GM21529 (cell line): ENCODE measurements around the gene SMU1.
"Not testable (repeated sequence)": the region's sequence is repeated elsewhere in the genome, so short reads cannot be mapped to it uniquely, and the experiment has no call there.

Experiments used
- ATAC-seq: cut with Tn5 transposase; IDR thresholded peaks from one replicate; pipeline ENCODE4 v1.9.1; 2021; ENCODE audit not compliant: unreplicated experiment

Gene SMU1

DNA sequence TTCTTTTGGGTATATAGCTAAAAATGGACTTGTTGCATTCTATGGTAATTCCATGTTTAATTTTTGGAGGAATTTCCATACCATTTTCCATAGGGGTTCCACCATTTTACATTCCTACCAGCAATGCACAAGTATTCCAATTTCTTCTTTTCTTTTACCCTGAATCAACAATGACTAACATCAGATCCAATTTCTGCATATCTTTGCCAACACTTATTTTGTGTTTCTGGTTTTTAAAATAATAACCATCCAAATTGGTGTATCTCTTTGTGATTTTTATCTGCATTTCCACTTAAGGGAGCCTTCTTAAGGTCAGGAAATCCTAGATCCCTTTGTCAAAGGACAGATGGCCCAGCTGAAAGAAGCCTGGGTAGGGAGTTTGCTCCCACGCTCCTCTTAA lies 29.5 kb upstream of the SMU1 start:
- no peak for ATAC-seq

DNA sequence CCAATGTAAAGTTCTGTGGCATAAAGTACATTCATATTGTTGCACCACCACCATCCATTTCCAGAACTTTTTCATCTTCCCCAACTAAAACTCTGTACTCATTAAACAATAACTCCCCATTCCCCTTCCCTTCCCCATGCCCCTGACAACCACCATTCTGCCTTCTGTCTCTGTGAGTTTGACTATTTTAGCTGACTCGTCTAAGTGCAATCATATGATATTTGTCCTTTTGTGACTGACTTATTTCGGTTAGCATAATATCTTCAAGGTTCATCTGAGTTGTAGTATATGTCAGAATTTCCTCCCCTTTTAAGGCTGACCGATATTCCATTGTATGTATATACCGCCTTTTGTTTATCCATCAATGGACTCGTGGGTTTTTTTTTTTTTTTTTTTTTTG lies 29.0 kb upstream of the SMU1 start:
- ATAC-seq = no peak

DNA sequence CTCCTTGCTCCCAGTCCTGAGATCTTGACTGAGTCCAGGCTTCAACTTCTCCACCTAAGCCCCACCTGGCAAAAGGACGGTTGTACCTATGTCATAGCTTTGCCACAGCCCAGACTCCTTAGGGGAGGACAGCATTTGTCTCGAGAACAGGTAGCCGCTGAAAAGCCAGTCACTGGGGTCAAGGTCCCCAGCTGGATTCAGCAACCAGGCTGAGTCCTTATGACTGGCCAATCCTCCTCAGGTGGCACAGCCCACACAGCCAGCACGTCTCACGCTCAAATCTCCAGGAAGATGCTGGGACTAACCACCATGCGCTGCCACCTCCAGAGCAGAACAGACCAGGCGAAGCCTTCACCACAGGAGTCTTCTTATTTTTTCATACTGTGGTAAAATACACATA lies 27.9 kb upstream of the SMU1 start:
- no peak for ATAC-seq

DNA sequence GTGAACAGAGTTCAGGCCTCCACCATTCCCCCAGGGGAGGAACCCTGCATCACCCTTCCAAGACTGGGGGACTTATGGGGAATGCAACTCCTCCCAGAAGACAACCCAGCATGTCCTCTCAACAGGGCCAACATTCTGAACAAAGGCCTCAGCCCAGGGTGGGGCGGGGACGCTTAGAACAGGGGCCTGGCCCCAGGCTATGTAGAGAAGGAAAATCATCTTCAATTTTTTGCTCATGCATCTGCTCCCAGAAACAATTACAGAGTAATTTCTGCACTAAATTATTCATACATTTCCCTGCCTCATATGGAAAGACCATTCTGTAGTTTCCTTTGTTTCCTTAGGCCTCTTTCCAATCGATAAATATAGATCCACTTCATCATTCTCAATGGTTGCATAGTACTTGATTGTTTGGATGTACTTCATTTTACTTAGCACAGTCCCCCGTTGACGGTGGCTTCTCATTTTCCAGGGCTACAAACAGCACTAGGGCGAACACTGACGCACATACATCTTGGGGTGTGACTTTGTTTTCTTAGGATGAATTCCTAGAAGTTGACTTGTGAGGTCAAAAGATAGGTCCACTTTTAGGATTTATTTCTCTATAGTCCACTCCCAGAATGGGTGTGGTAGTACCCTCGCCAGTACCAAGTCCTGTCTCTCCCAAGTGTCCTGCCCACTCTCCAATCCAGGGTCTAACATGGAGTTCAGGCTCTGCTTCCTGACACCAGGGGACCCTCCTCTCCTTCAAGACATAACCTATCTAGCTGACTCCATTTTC lies 27.2 kb upstream of the SMU1 start:
- ATAC-seq = no peak

DNA sequence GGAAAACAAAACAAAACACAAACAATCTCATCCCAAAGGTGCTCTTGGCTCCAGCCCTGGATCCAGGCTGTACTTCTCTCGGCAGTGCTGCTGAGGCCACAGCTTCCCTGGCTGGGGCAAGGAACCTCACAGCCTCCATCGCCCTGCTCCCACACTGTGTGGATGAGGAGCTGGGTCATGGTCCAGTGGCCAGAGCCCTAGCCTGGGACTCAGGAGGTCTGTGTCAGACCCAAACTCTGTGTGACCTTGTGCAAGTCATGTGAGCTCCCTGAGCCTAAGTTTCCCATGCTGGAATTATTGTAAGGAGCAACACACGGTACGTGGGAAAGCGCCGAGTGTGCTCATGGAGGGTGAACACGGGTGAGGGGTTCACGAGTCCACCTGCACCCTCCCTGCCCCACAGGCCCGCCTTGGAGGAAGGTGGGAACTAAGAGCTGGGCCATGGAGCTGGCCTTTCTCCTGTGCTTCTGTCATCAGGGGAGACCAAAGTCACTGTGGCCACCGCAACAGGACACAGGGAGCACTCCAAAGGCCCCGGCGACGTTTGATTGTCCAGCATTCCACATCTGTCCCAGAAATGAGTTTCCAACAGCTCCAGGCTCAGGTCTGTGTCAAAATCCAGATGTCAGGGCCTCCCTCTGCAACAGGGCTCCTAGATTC lies 26.2 kb upstream of the SMU1 start:
- ATAC-seq = no peak

DNA sequence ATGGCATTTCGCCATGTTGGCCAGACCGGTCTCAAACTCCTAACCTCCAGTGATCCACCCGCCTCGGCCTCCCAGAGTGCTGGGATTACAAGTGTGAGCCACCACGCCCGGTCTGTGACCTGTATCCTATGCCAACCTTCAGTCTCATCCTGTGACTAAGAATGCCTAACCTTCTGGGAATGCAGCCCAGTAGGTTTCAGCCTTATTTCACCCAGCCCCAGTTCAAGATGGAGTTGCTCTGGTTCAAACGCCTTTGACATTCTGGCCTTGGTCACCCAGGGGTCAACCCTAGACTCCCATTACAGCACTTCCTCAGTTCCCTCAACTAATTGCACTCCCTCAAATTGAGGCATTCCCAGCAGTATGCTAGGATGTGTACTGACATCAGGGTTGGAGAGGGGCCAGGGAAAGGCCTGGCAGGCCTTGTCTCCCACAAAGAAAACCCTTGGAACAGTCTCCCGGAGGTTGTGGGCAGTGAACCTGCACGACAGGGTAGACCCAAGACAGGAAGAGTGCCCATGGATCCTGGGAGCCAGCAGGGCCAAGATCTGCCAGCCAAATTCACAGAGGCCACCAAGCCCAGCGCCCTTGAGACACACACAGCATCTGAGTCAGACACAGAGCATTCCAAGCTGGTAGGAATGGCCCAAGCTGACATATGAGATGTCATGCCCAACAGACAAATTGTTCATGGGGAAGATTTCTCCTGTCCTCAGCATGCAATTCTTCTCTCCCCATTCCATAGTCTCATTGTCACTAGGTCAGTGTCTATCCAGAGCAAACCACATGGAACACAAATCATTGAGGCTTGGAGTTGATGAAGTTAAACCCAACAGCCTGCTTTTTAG lies 24.9 kb upstream of the SMU1 start:
- no peak for ATAC-seq

DNA sequence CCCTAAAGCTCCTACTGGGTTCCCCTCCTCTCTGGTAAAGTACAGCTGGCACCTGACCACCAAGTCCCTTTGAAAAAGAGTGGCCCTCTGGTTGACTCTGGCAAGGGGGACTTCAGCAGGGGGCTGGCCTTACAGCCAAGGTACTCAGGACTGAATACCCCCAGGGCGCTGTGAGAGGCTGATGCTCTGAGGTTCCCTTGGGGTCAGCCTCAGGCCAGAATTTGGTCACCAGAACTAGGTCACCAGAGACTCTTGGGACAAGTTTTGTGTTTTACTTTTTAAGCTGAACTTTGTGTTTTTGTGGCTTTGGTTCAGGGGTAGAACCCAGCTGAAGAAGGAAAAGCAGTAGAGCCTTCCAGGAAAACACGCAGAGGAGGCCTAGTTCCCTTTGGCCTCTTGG lies 23.3 kb upstream of the SMU1 start:
- no peak for ATAC-seq

DNA sequence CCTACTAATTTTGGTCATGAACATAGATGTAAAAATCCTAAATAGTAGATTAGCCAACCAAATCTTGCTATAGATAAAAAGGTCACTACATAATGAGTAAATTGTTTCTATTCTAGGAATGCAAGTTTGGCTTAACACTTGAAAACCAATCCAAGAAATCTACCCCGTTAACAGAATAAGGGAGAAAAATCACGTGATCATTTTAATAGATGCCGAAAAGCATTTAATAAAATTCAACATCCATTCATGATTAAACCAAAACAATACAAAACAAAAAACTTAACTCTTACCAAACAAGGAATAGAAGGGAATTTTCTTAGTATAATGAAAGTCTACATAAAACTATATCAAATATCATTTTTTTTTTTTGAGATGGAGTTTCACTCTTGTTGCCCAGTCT lies 20.7 kb upstream of the SMU1 start:
- ATAC-seq = no peak

DNA sequence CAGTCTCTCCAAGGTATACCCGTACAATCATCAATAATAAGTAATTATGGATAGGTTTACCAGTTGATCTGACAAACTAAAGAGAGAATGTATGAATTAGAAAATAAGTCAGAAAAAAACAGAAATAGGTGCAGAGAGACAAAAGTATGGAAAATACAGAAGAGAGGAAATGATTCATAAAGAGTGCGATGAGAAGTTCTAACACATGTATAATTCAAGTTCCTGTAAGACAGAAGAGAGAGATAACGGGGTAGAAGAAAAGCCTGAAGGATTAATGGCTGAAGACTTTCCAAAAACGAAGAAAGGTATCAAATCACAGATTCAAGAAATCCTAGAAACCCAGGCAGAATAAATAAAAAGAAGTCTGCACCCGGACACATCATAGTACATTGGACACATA lies 16.2 kb upstream of the SMU1 start:
- ATAC-seq = no peak

DNA sequence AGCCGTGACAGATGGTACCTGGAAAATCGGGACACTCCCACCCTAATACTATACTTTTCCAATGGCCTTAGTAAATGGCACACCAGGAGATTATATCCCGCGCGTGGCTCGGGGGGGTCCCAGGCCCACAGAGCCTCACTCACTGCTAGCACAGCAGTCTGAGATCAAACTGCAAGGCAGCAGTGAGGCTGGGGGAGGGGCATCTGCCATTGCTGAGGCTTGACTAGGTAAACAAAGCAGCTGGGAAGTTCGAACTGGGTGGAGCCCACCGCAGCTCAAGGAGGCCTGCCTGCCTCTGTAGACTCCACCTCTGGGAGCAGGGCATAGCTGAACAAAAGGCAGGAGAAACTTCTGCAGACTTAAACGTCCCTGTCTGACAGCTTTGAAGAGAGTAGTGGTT lies 9.2 kb upstream of the SMU1 start:
- not testable (repeated sequence) for ATAC-seq

DNA sequence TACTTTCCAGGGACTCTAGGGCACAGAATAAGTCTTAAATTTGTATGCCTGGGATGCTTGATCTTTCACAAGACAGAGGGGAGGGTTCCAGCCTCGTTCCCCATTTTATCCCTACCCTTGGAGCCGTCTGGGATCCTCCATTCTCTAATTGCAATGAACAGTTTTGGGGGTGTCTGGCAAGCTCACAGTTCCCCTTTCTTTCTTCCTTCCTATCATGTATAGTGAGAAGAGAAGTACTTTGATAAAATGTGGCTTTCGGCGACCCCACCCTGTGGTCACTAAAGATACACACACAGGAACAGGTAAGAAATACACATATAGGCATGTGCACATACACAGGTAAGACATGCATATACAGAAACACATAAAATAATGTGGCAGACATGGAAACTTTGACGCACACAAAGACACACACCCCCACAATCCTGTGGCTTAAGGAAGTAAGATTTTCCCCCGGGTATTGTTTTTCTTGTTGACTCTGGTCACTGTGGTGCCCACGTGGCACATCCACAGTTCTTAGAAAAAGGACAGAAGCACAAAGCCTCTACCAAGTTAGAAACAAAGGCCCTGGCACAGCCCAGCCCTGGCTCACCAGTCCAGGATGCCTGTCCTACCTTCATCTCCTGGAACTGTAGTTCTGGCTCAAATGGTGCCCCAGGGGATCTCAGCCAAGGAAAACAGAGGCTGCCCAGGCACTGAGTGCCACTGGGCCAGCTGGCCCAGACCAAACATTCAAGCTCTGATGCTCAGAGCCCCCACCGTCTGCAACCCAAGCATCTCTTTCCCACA lies 6.3 kb upstream of the SMU1 start:
- no peak for ATAC-seq

DNA sequence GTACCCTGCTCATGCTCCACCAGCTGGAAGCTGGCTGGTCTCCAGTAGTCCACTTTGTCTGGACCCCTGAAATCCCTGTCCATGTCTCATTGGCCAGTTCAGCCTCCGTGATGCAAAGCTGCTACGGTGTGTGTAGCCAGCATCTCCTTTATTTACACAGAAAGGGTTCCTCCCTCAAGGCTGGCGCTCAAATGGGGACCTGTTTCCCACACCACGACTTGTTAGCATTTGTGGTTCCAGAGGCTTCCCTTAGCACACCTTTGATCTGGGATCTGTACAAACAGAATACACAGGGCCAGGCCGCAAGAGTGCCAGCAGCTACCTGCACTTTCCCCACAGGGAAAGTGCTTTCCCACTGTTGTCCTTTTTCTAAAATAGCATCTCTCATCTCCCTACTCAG lies 5.7 kb upstream of the SMU1 start:
- no peak for ATAC-seq

DNA sequence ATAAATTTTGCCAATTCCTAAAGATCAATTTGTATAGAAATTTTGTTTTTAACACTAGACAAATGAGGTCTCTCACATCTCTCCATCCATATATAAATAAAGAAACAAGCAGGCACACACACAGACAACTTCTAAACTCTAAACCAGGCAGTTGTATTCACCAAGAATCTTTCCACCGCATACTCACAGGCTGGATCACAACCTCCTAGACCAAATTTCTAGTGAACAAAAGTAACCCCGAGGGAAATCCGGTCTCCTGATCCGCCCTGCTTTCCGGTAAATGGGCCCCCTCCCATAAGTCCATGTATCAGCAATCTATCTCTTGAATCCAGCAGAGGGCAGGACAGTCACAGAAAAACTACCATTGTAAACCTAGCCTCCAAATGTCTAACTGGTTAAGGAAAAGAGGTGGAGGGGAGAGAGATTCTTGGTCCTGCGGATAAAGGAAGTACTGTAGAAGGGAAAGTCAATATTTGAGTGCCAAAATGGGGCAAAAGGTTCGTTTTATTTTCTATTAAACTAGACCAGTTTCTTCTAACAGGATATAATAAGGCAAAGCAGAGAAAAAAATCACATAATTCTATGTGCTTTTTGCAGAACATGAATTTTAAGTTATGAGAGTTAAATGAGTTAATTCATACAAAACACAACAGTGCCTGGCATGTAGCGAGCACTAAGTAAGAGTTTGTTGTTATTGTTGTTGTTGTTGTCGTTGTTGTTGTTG lies 4.8 kb upstream of the SMU1 start:
- ATAC-seq = peak; percentile 46

DNA sequence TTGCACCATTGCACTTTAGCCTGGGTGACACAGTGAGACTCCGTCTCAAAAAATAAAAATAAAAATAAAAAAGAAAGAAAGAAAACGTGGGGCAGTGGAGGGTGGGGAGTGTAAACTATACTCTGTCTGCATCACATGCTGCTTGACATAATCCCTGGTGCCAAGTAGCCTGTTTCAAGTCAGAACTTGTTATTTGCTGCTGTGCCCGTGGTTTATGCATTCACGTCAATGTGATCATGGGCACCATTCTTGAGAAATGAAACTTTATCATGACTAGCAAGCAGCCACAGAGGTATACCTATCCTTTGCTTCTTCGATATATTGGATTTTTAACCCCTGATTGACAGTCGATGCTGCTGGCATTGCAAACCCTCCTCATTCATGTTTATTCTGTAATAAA lies 4.1 kb upstream of the SMU1 start:
- no peak for ATAC-seq

DNA sequence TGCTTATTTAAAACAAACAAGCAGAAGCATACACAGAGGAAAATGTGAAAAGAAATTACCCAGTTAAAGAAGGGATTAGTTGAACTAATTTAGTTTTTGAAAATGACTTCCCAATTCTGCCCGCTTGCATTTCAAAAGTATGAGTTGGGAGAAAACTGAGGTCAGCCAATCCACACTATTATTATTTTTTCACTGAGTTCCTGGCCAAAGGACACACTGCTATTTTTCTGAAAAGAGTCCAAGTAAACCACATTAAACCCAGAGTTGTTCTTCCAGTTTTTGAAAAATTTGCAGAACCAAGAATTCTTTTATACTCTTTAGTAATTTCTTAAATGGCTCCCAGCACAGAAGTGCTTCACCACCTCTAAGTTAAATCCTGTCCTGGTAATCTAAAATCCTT lies 7.5 kb downstream of the SMU1 start:
- ATAC-seq = no peak

DNA sequence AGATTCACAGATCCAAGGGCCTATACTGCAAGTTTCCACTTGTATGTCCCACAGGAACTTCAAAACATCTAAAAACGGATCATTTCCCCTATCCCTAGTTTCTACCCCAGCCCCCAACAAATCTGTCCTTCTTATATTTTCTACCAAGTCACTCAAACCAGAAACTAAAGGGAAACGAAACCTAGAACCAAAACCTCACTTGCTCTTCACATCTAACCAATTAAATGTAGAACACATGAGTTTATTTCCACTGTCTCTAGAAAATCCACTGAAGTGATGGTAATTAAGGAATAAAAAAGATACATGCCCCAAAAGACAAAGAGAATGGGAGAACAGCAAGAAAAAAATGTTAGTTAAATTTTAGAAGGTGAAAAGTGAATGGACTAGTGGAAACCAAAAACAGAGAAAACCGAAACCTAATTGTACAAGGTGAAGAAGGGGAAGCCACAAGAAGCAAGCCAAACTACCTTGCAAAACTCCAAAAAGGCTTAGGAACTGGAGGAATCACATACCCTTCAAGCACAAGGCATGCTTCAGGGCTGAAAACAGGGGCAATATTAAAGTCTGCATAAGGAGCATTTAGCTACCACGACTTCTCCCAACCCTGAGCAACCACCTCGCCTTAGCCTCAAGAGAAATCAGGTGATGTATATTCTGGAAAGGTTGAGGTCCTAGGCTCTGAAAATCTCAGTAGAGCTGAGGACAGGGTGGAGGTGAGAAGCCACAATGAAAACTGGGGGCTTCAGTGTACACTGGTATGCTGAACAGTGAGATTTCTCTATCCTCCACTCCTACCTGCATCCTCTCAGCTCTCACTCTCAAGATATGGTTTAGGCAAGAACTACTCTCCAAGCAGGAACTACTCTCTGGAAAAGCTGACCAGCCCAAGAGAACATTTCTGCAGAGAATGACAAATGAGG lies 11.1 kb downstream of the SMU1 start:
- peak; percentile 83 for ATAC-seq

DNA sequence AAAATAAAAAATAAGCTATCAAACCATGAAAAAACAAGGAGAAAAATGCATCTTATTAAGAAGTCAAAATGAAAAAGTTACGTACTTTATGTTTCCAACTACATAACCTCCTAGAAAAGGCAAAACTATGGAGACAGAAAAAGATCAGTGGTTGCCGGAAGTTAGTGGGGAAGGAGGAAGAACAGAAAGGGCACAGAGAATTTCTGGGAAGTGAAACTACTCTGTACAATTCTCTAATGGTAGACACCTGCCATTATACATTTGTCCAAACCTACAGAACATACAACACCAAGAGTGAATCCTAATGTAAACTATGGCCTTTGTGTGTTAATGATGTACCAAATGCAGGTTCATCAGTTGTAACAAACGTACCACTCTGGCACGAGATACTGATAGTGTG lies 25.3 kb downstream of the SMU1 start:
- no peak for ATAC-seq

DNA sequence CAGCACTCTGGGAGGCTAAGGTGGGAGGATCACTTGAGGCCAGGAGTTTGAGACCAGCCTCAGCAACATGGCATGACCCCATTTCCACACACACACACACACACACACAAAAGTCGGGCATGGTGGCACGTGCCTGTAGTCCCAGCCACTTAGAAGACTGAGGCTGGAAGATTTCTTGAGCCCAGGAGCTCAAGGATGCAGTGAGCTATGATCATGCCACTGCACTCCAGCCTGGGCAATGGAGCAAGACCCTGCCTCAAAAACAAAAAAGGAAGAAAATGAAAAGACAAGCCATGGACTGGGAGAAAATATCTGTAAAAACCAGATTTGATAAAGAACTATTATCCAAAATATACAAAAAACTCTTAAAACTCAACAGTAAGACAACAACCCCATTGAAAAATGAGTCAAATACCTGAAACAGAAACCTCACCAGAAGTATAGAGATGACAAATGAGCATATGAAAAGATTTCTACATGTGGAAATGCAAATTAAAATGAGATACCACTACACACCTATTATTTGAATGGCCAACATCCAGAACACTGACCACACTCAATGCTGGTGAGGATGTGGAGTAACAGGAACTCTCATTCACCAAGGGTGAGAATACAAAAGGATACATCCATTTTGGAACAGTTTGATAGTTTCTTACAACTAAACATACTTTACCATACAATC lies 26.7 kb downstream of the SMU1 start:
- peak; percentile 82 for ATAC-seq

DNA sequence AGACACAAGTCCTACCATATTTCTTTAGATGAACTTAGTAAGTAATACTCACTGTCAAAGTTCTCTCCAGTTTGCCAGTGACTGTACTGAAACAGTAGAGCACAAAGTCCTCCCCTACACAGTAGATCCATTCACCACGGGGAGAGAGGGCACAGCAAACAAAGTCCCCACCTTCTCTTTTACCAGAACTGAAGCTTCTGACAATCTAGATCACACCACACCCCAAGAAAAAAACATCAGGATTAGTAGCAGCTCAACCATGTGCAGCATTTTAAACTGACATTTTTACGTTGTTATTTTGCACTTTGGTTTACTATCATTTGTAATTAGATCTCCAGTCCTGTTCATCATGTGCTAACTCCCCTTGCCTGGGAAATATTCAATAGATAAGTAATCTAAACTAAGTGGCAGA lies 28.4 kb downstream of the SMU1 start:
- ATAC-seq = no peak
